Neural crest cell (in vitro differentiated cells): ENCODE results near the gene PPCDC. TPM values are rescaled to one million over a fixed set of nuclear protein-coding genes. Genes with fewer than 3 reads are reported as not detected.

Experiments
- DNase-seq: peaks from one replicate; pipeline ENCODE4 v3.0.0; 2021; ENCODE audit warnings: low read depth, mixed read lengths, low spot score
- H3K27ac Mint-ChIP-seq: one replicate; pipeline ENCODE4 v1.8.0; 2021; ENCODE audit warnings: mild to moderate bottlenecking, mixed read lengths; ENCODE audit not compliant: unreplicated experiment
- H3K27me3 Mint-ChIP-seq: 2 replicates; pipeline ENCODE4 v1.8.0; 2021; ENCODE audit warnings: low read depth, mild to moderate bottlenecking, mixed read lengths
- H3K36me3 Mint-ChIP-seq: 2 replicates; pipeline ENCODE4 v1.8.0; 2021; ENCODE audit warnings: low read depth, mild to moderate bottlenecking, mixed read lengths
- H3K4me1 Mint-ChIP-seq: 2 replicates; pipeline ENCODE4 v1.8.0; 2021; ENCODE audit warnings: mixed read lengths
- H3K4me3 Mint-ChIP-seq: one replicate; pipeline ENCODE4 v1.8.0; 2021; ENCODE audit warnings: mild to moderate bottlenecking, mixed read lengths
- H3K9me3 Mint-ChIP-seq: 2 replicates; pipeline ENCODE4 v1.8.0; 2021; ENCODE audit warnings: mixed read lengths
- CTCF ChIP-seq: fragments of 200-600 bp; sonication (generic); conservative IDR thresholded peaks from 2 replicates; pipeline ENCODE4 v1.5.0; 2021; ENCODE audit warnings: antibody characterized with exemption, mild to moderate bottlenecking
- total RNA-seq: library from RNA; stranded (reverse); gene quantifications from 2 replicates; pipeline ENCODE4 v1.2.1, GENCODE V29; 2021

Gene PPCDC
- total RNA-seq, 1 donor from 2014 or later = 16.5 TPM

GRCh38 chr15:75023872-75024636, 664 bp downstream of the PPCDC start:
- peak overlapping the region; percentile 96 for H3K27ac Mint-ChIP-seq

GRCh38 chr15:75025107-75025506, 1.7 kb downstream of the PPCDC start:
- no peak for TF ChIP-seq CTCF
- DNase-seq = no peak
- Mint-ChIP-seq H3K9me3 (no peaks in the 10 kb centered on the region), H3K27ac (no peak overlapping the region), H3K36me3 (no peaks in the 10 kb centered on the region), H3K4me3 (peak overlapping the region; percentile 99), H3K27me3 (no peaks in the 10 kb centered on the region), H3K4me1 (peaks cover 23% of the 10 kb centered on the region)

More at GRCh38 chr15:75023872-75024636, 664 bp downstream of the PPCDC start:
- Mint-ChIP-seq H3K27me3 (no peaks in the 10 kb centered on the region), H3K9me3 (no peaks in the 10 kb centered on the region), H3K4me1 (peaks cover 18% of the 10 kb centered on the region), H3K4me3 (peak overlapping the region; percentile 99), H3K36me3 (no peaks in the 10 kb centered on the region)
- DNase-seq = no peak
- no peak for TF ChIP-seq CTCF

GRCh38 chr15:75025548-75026260, 2.3 kb downstream of the PPCDC start:
- peak overlapping the region; percentile 99 for H3K4me3 Mint-ChIP-seq
- H3K9me3 Mint-ChIP-seq = no peaks in the 10 kb centered on the region
- no peaks in the 10 kb centered on the region for H3K27me3 Mint-ChIP-seq
- no peak for DNase-seq
- H3K36me3 Mint-ChIP-seq = no peaks in the 10 kb centered on the region
- H3K4me1 Mint-ChIP-seq = peaks cover 23% of the 10 kb centered on the region
- no peak overlapping the region for H3K27ac Mint-ChIP-seq
- TF ChIP-seq CTCF = no peak

- Mint-ChIP-seq H3K4me1 (peaks cover 23% of the 10 kb centered on the region), H3K27me3 (no peaks in the 10 kb centered on the region), H3K27ac (no peak overlapping the region), H3K36me3 (no peaks in the 10 kb centered on the region), H3K9me3 (no peaks in the 10 kb centered on the region), H3K4me3 (peak overlapping the region; percentile 34)
- no peak for TF ChIP-seq CTCF
- DNase-seq = no peak
Observed at GRCh38 chr15:75027551-75027950, 4.2 kb downstream of the PPCDC start.

GRCh38 chr15:75028991-75029377, 5.6 kb downstream of the PPCDC start:
- peaks cover 16% of the 10 kb centered on the region for H3K4me1 Mint-ChIP-seq
- H3K9me3 Mint-ChIP-seq = no peaks in the 10 kb centered on the region
- no peak for DNase-seq
- TF ChIP-seq CTCF = no peak
- H3K36me3 Mint-ChIP-seq = no peaks in the 10 kb centered on the region
- H3K4me3 Mint-ChIP-seq = peak overlapping the region; percentile 69
- no peaks in the 10 kb centered on the region for H3K27me3 Mint-ChIP-seq
- no peak overlapping the region for H3K27ac Mint-ChIP-seq
